Keratinocyte (primary cell): ENCODE results near the gene LDLRAD4. TPM values are rescaled to one million over a fixed set of nuclear protein-coding genes. Genes with fewer than 3 reads are reported as not detected.

Source experiments
- DNase-seq: peaks from one replicate; pipeline ENCODE4 v3.0.0-alpha.2; 2011; ENCODE audit warnings: low read depth, missing footprints, low spot score
- FAIRE-seq: peaks from 2 replicates; lab custom pipeline; 2011; peaks lifted over from hg19 to GRCh38; lab: Jason Lieb, UNC
- H2AFZ ChIP-seq: 2 replicates; pipeline ENCODE4 v1.6.0; 2012; ENCODE audit warnings: low read length, control low read depth, inconsistent platforms; ENCODE audit not compliant: control insufficient read depth
- H3K27ac ChIP-seq: 2 replicates; pipeline ENCODE4 v1.5.1; 2011; ENCODE audit warnings: low read length; ENCODE audit not compliant: control insufficient read depth, insufficient read depth
- H3K27me3 ChIP-seq: 3 replicates; pipeline ENCODE4 v1.6.0; 2011; ENCODE audit warnings: low read length; ENCODE audit not compliant: control insufficient read depth, insufficient read depth; ENCODE audit errors: extremely low read depth
- H3K36me3 ChIP-seq, 2 experiments: 2 replicates in 1 of 2; 3 replicates in 1 of 2; pipeline ENCODE4 v1.5.1; 2011; ENCODE audit warnings: low read length in 2 of 2, mild to moderate bottlenecking in 1 of 2; ENCODE audit not compliant: control insufficient read depth in 2 of 2, insufficient read depth in 2 of 2; ENCODE audit errors: extremely low read depth in 1 of 2
- H3K4me1 ChIP-seq: 3 replicates; pipeline ENCODE4 v1.5.1; 2011; ENCODE audit warnings: low read length; ENCODE audit not compliant: control insufficient read depth, insufficient read depth; ENCODE audit errors: extremely low read depth
- H3K4me2 ChIP-seq: 3 replicates; pipeline ENCODE4 v1.6.0; 2011; ENCODE audit warnings: low read depth, low read length; ENCODE audit not compliant: control insufficient read depth, insufficient read depth; ENCODE audit errors: extremely low read depth
- H3K4me3 ChIP-seq, 3 experiments: fragments of 200-600 bp in 1 of 3; sonication (generic) in 1 of 3; 2 replicates in 2 of 3; 3 replicates in 1 of 3; pipeline ENCODE4 v1.5.1; 2011 to 2016; ENCODE audit warnings: low read length in 3 of 3, mild to moderate bottlenecking in 3 of 3, control low read depth in 2 of 3, inconsistent platforms in 1 of 3, low read depth in 1 of 3, mixed read lengths in 1 of 3, mixed run types in 1 of 3, moderate library complexity in 1 of 3; ENCODE audit not compliant: control insufficient read depth in 2 of 3, insufficient read depth in 2 of 3; ENCODE audit errors: extremely low read depth in 1 of 3
- H3K79me2 ChIP-seq: 2 replicates; pipeline ENCODE4 v1.6.0; 2012; ENCODE audit warnings: low read length; ENCODE audit not compliant: control insufficient read depth, insufficient read depth
- H3K9ac ChIP-seq: 3 replicates; pipeline ENCODE4 v1.6.0; 2011; ENCODE audit warnings: low read length; ENCODE audit not compliant: control insufficient read depth, insufficient read depth; ENCODE audit errors: extremely low read depth
- H3K9me1 ChIP-seq: 3 replicates; pipeline ENCODE4 v1.6.0; 2011; ENCODE audit warnings: low read length; ENCODE audit not compliant: control insufficient read depth, insufficient read depth; ENCODE audit errors: extremely low read depth
- H3K9me3 ChIP-seq: 2 replicates; pipeline ENCODE4 v1.5.1; 2012; ENCODE audit warnings: low read depth, low read length; ENCODE audit not compliant: control insufficient read depth
- H4K20me1 ChIP-seq: 3 replicates; pipeline ENCODE4 v1.6.0; 2011; ENCODE audit warnings: low read length; ENCODE audit not compliant: control insufficient read depth, insufficient read depth; ENCODE audit errors: extremely low read depth
- EZH2 ChIP-seq: IDR thresholded peaks from one replicate; pipeline ENCODE4 v1.6.1; 2012; ENCODE audit warnings: inconsistent platforms, mild to moderate bottlenecking, low read length, moderate library complexity
- dilution Hi-C: fragments of 300-500 bp; cut with MboI; formaldehyde crosslinking; loops from one replicate; pipeline ENCODE4 v1.7.0; 2020; ENCODE audit warnings: low sequenced_read_pairs; ENCODE audit not compliant: extremely low pct_ligation_motif_present
- polyA plus RNA-seq, 5 experiments: library from polyadenylated mRNA; depleted of rRNA in 3 of 5; stranded (reverse) in 3 of 5; stranded (forward) in 1 of 5; unstranded in 1 of 5; fragments of >200 nt; gene quantifications; 1 replicate in 1 of 5; 2 replicates in 3 of 5; 3 replicates in 1 of 5; pipeline versions ENCODE4 v1.2.1 to v1.2.3, GENCODE V29; 2011 to 2012; ENCODE audit warnings: missing spikeins in 2 of 5, low read depth in 1 of 5, low replicate concordance in 1 of 5
- TF ChIP-seq, protein P1 (sequence below), 3 experiments: IDR thresholded peaks in 1 of 3; conservative IDR thresholded peaks in 1 of 3; optimal IDR thresholded peaks in 1 of 3; 2 replicates in 2 of 3; 3 replicates in 1 of 3; pipeline versions ENCODE3 to v1.5.1; 2011; ENCODE audit warnings: low read length in 3 of 3, mild to moderate bottlenecking in 3 of 3, moderate library complexity in 2 of 3, control low read depth in 1 of 3, inconsistent platforms in 1 of 3; ENCODE audit not compliant: insufficient read depth in 2 of 3; ENCODE audit errors: extremely low read depth in 1 of 3

Gene LDLRAD4
- polyA plus RNA-seq, 1 donor (not counting 4 experiments of a cell fraction or from before 2014, with no cell fraction given), result not detected

- H3K27ac ChIP-seq, result no peak overlapping the region
- no peaks in the 10 kb centered on the region for H3K36me3 ChIP-seq
- no peaks in the 10 kb centered on the region for H3K9me1 ChIP-seq
- no peak for TF ChIP-seq EZH2
- TF ChIP-seq, protein P1, sequence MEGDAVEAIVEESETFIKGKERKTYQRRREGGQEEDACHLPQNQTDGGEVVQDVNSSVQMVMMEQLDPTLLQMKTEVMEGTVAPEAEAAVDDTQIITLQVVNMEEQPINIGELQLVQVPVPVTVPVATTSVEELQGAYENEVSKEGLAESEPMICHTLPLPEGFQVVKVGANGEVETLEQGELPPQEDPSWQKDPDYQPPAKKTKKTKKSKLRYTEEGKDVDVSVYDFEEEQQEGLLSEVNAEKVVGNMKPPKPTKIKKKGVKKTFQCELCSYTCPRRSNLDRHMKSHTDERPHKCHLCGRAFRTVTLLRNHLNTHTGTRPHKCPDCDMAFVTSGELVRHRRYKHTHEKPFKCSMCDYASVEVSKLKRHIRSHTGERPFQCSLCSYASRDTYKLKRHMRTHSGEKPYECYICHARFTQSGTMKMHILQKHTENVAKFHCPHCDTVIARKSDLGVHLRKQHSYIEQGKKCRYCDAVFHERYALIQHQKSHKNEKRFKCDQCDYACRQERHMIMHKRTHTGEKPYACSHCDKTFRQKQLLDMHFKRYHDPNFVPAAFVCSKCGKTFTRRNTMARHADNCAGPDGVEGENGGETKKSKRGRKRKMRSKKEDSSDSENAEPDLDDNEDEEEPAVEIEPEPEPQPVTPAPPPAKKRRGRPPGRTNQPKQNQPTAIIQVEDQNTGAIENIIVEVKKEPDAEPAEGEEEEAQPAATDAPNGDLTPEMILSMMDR (optimal IDR thresholded peaks at IDR 0.05 in 1 of 3, IDR thresholded peaks at IDR 0.05 in 1 of 3, conservative IDR thresholded peaks at IDR 0.05 in 1 of 3; ENCODE audit: extremely low read depth in 1 of 3, insufficient read depth in 2 of 3, low read length in 3 of 3), result no peak
- no peak for DNase-seq
- FAIRE-seq, result no peak
- dilution Hi-C loops, result no loop called here
- no peak overlapping the region for H3K4me3 ChIP-seq
- no peaks in the 10 kb centered on the region for H3K27me3 ChIP-seq
- no peaks in the 10 kb centered on the region for H4K20me1 ChIP-seq
- H2AFZ ChIP-seq, result no peak overlapping the region
- H3K79me2 ChIP-seq, result no peaks in the 10 kb centered on the region
- no peaks in the 10 kb centered on the region for H3K9me3 ChIP-seq
- no peak overlapping the region for H3K4me2 ChIP-seq
- H3K4me1 ChIP-seq, result no peaks in the 10 kb centered on the region
- no peak overlapping the region for H3K9ac ChIP-seq
Observed at GRCh38 chr18:13354402-13354801, 135.8 kb downstream of the LDLRAD4 start.

DNA sequence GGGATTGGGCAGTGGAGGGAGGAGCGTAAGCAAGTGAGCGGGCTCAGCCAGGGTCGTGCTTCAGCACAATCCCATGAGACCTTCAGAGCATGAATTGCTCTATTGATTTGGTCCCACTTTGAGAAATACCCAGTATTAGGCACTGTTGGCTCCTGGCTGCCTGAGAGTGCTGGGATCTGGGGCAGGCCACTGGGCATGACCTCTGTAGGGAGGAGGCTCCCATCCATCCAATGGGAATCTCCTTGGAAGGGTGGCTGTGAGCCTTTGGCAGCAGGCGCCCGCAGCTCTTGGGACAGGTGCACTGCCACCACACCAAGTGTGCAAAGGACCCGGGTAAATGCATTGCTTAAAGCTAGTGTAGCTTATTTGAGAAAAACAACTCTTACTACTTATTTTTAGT, 137.5 kb downstream of the LDLRAD4 start:
- no peaks in the 10 kb centered on the region for H4K20me1 ChIP-seq
- H3K79me2 ChIP-seq, result no peaks in the 10 kb centered on the region

More for the DNA sequence above, 137.5 kb downstream of the LDLRAD4 start:
- Histone ChIP-seq H3K9ac (no peak overlapping the region), H3K9me3 (no peaks in the 10 kb centered on the region), H3K4me3 (no peak overlapping the region), H3K4me1 (no peaks in the 10 kb centered on the region), H2AFZ (no peak overlapping the region), H3K4me2 (no peak overlapping the region), H3K27ac (no peak overlapping the region), H3K36me3 (no peaks in the 10 kb centered on the region), H3K9me1 (no peaks in the 10 kb centered on the region), H3K27me3 (no peaks in the 10 kb centered on the region)
- TF ChIP-seq, protein P1 (optimal IDR thresholded peaks at IDR 0.05 in 1 of 3, IDR thresholded peaks at IDR 0.05 in 1 of 3, conservative IDR thresholded peaks at IDR 0.05 in 1 of 3; ENCODE audit: extremely low read depth in 1 of 3, insufficient read depth in 2 of 3, low read length in 3 of 3), result no peak
- no peak for TF ChIP-seq EZH2
- dilution Hi-C loops, result no loop called here
- DNase-seq, result no peak
- FAIRE-seq, result no peak
